CD8-positive, alpha-beta memory T cell (primary cell): ENCODE data around the gene NAIF1. TPM values are rescaled to one million over a fixed set of nuclear protein-coding genes. Genes with fewer than 3 reads are reported as not detected.
A peak's percentile ranks its signal among the peaks of the same experiment; 100 is the strongest.
"Not testable (repeated sequence)": the region's sequence is repeated elsewhere in the genome, so short reads cannot be mapped to it uniquely, and the experiment has no call there.

Source experiments
- CTCF ChIA-PET: fragments of 350-600 bp; sonication (Branson Sonifier 250); formaldehyde crosslinking; loops from one replicate; lab custom pipeline; 2021; ENCODE audit warnings: antibody characterized with exemption; lab: Charles Lee
- POLR2A ChIA-PET: fragments of 350-600 bp; sonication (Branson Sonifier 250); formaldehyde crosslinking; loops from one replicate; lab custom pipeline; 2021; ENCODE audit warnings: antibody characterized with exemption; lab: Charles Lee
- DNase-seq, 5 donors: peaks; one replicate each; pipeline versions ENCODE4 v3.0.0 to v3.0.0-alpha.2; 2020 to 2022; ENCODE audit warnings: mixed read lengths in 1 of 5
- H3K27ac ChIP-seq: one replicate; pipeline ENCODE4 v1.7.0; 2013; ENCODE audit warnings: low read depth, mild to moderate bottlenecking, low read length, moderate library complexity
- H3K27me3 ChIP-seq: 2 replicates; pipeline ENCODE4 v1.7.0; 2013; ENCODE audit warnings: low read length, mild to moderate bottlenecking; ENCODE audit not compliant: insufficient read depth, poor library complexity, severe bottlenecking
- H3K36me3 ChIP-seq: 2 replicates; pipeline ENCODE4 v1.7.0; 2013; ENCODE audit warnings: mild to moderate bottlenecking, low read length, moderate library complexity; ENCODE audit not compliant: insufficient read depth
- H3K4me1 ChIP-seq: 2 replicates; pipeline ENCODE4 v1.7.0; 2013; ENCODE audit warnings: mild to moderate bottlenecking, low read length, moderate library complexity; ENCODE audit not compliant: insufficient read depth
- H3K4me3 ChIP-seq: 2 replicates; pipeline ENCODE4 v1.7.0; 2013; ENCODE audit warnings: mild to moderate bottlenecking, low read length
- H3K9me3 ChIP-seq: 2 replicates; pipeline ENCODE4 v1.7.0; 2013; ENCODE audit warnings: mild to moderate bottlenecking, low read length
- H3K27ac Mint-ChIP-seq, 8 donors: one replicate each; pipeline ENCODE4 v1.8.0; 2020 to 2021; ENCODE audit warnings: mixed read lengths in 8 of 8, mild to moderate bottlenecking in 6 of 8, inconsistent platforms in 3 of 8, moderate library complexity in 3 of 8
- H3K27me3 Mint-ChIP-seq, 2 donors: one replicate each; pipeline ENCODE4 v1.8.0; 2020 to 2021; ENCODE audit warnings: mixed read lengths in 2 of 2, mild to moderate bottlenecking in 1 of 2, moderate library complexity in 1 of 2
- H3K36me3 Mint-ChIP-seq, 3 donors: one replicate each; pipeline ENCODE4 v1.8.0; 2020 to 2021; ENCODE audit warnings: mixed read lengths in 3 of 3, inconsistent platforms in 1 of 3, mild to moderate bottlenecking in 1 of 3
- H3K4me1 Mint-ChIP-seq, 3 donors: one replicate each; pipeline ENCODE4 v1.8.0; 2020 to 2021; ENCODE audit warnings: mixed read lengths in 3 of 3, inconsistent platforms in 1 of 3, mild to moderate bottlenecking in 1 of 3
- H3K4me3 Mint-ChIP-seq, 7 donors: one replicate each; pipeline ENCODE4 v1.8.0; 2020 to 2021; ENCODE audit warnings: mixed read lengths in 7 of 7, mild to moderate bottlenecking in 6 of 7, moderate library complexity in 4 of 7, inconsistent platforms in 2 of 7
- H3K9me3 Mint-ChIP-seq, 5 donors: one replicate each; pipeline ENCODE4 v1.8.0; 2020 to 2022; ENCODE audit warnings: mixed read lengths in 5 of 5, mild to moderate bottlenecking in 3 of 5, moderate library complexity in 2 of 5, inconsistent platforms in 1 of 5
- polyA plus RNA-seq: library from polyadenylated mRNA; unstranded; fragments of 300-500 nt; fragmentation: Illumina TruSeq; gene quantifications from one replicate; pipeline ENCODE4 v1.2.3, GENCODE V29; 2021
- total RNA-seq, 2 experiments: library from RNA; stranded (reverse); gene quantifications; one replicate each; pipeline ENCODE4 v1.2.3, GENCODE V29; 2021

The NAIF1 gene
- total and polyA plus RNA-seq, 3 experiments from 2014 or later = 13.1 to 14.0 (median 13.5) TPM

DNA sequence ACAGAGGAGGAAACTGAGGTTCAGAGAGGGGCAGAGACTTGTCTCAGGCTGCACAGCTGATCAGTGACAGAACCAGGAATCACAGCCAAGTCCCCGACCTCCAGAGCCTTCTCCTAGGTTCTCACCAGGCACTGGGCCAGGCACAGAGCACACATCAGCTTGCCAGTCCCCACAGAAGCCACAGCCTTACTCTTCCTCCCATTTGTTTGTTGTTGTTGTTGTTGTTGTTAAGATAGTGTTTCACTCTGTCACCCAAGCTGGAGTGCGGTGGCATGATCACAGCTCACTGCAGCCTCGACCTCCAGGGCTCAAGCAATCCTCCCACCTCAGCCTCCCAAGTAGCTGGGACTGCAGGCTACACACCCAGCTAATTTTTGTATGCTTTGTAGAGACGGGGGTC, 41.4 kb downstream of the NAIF1 start:
- Histone ChIP-seq H3K27me3 (no peaks in the 10 kb centered on the region), H3K4me3 (peak overlapping the region; percentile 18), H3K36me3 (no peaks in the 10 kb centered on the region), H3K4me1 (peaks cover 93% of the 10 kb centered on the region), H3K27ac (peak overlapping the region; percentile 84), H3K9me3 (no peaks in the 10 kb centered on the region)
- Mint-ChIP-seq H3K9me3 (no peaks in the 10 kb centered on the region), H3K4me1 (peaks cover 86 to 96% (median 91%) of the 10 kb centered on the region in 3 donors), H3K27me3 (no peaks in the 10 kb centered on the region), H3K4me3 (peak overlapping the region; percentile 72 to 90 (median 80)), H3K36me3 (peaks cover 0 to under 1% (median 0%) of the 10 kb centered on the region in 3 donors), H3K27ac (peak overlapping the region; percentile 96 to 99 (median 98))
- ChIA-PET POLR2A (interaction anchor here (0.7 to 3.4 kb wide), 8 partner anchors 9 to 95 kb away, joined by 3 to 29 read pairs (median 8); partner anchors contain the start of genes EEIG1, NAIF1 and PIP5KL1), CTCF (interaction anchor here (1.2 to 18.2 kb wide), 9 partner anchors 9 to 73 kb away, joined by 3 to 485 read pairs (median 5); partner anchors contain the start of genes EEIG1 and NAIF1)
- peak in 2 of 5 donors; percentile 12 to 55 for DNase-seq

DNA sequence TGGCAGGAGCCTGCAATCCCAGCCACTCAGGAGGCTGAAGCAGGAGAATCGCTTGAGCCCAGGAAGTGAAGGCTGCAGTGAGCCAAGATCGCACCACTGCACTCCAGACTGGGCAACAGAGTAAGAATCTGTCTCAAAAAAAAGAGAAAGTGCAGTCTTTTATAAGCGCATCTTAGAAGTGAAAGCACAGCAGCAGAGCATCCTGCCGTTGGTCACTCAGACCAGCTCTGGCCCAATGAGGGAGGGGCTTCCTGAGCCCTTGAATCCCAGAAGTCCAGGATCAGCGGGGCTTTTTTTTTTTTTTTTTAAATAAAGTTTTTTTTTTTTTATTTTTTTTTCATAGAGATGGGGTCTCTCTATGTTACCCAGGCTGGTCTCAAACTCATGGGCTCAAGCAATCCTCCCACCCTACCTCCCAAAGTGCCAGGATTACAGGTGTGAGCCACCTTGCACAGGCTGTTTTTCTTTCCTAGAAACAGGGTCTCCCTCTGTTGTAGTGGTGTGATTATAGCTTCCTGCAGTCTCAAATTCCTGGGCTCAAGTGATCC, 42.3 kb downstream of the NAIF1 start:
- H3K4me3 Mint-ChIP-seq = peak overlapping the region; percentile 62 to 81 (median 77)
- POLR2A ChIA-PET = interaction anchor here (0.6 to 3.4 kb wide), 6 partner anchors 10 to 81 kb away, joined by 3 to 29 read pairs (median 8); partner anchors contain the start of genes EEIG1 and NAIF1
- Histone ChIP-seq H3K27me3 (no peaks in the 10 kb centered on the region), H3K27ac (no peak overlapping the region), H3K4me3 (peak overlapping the region; percentile 18), H3K4me1 (peaks cover 88% of the 10 kb centered on the region), H3K9me3 (no peaks in the 10 kb centered on the region), H3K36me3 (no peaks in the 10 kb centered on the region)
- CTCF ChIA-PET = interaction anchor here (1.0 to 18.2 kb wide), 9 partner anchors 8 to 93 kb away, joined by 3 to 485 read pairs (median 4); partner anchors contain the start of genes EEIG1 and NAIF1
- peak overlapping the region; percentile 96 to 99 (median 98) for H3K27ac Mint-ChIP-seq
- H3K36me3 Mint-ChIP-seq = no peaks in the 10 kb centered on the region
- H3K4me1 Mint-ChIP-seq = peaks cover 84 to 97% (median 88%) of the 10 kb centered on the region in 3 donors
- no peaks in the 10 kb centered on the region for H3K9me3 Mint-ChIP-seq
- H3K27me3 Mint-ChIP-seq = no peaks in the 10 kb centered on the region
- DNase-seq = no peak

DNA sequence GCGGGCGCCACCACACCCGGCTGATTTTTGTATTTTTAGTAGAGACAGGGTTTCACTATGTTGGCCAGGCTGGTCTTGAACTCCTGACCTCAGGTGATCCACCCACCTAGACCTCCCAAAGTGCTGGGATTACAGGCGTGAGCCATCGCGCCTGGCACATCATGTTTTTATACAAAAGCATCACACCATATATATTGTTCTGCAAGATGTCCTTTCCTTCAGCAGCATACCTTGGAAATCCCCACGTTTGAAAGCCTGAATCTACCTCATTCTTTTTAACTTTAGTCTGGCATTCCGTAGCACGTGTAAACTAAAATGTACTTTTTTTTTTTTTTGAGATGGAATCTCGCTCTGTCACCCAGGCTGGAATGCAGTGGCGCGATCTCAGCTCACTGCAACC, 43.4 kb downstream of the NAIF1 start:
- POLR2A ChIA-PET = interaction anchor here (0.6 kb wide), 1 partner anchor 46 kb away, joined by 4 read pairs; no protein-coding TSS in a partner anchor
- not testable (repeated sequence) for H3K27me3 Mint-ChIP-seq, H3K9me3 Mint-ChIP-seq, H3K36me3 ChIP-seq, H3K9me3 ChIP-seq, H3K27me3 ChIP-seq, H3K27ac ChIP-seq, H3K36me3 Mint-ChIP-seq, H3K4me3 ChIP-seq
- H3K4me3 Mint-ChIP-seq = peak overlapping the region; percentile 17 to 63 (median 34)
- DNase-seq = peak in 1 of 5 donors; percentile 56
- peak overlapping the region; percentile 66 to 98 (median 92) for H3K27ac Mint-ChIP-seq
- CTCF ChIA-PET = interaction anchor here (1.4 to 18.2 kb wide), 2 partner anchors 16 to 71 kb away, joined by 3 to 485 read pairs; no protein-coding TSS in a partner anchor
- peaks cover 80 to 92% (median 82%) of the 10 kb centered on the region in 3 donors for H3K4me1 Mint-ChIP-seq
- peaks cover 77% of the 10 kb centered on the region for H3K4me1 ChIP-seq

DNA sequence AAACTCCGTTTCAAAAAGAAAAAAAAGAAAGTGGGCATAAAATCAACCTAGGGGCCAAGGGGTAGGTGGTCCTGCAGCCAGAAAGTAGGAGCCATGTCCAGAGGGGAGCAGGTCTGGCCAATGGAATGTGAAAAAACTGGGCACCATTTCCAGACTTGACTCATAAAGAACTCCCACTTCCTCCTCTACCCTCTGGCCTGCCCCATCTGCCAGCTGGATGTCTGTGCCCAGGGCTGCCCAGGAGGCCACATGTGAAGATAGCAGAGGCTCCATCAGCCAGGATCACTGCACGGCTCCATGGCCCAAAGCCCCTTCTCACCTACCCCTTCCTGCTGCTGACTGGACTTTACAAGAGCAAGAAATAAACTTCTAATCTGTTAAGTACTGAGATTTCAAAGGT, 44.2 kb downstream of the NAIF1 start:
- Mint-ChIP-seq H3K27ac (peak overlapping the region; percentile 84 to 98 (median 92)), H3K4me3 (peak overlapping the region; percentile 22 to 67 (median 54)), H3K27me3 (no peaks in the 10 kb centered on the region), H3K4me1 (peaks cover 72 to 84% (median 74%) of the 10 kb centered on the region in 3 donors), H3K9me3 (no peaks in the 10 kb centered on the region), H3K36me3 (no peaks in the 10 kb centered on the region)
- ChIA-PET POLR2A (interaction anchor here (0.6 to 1.4 kb wide), 3 partner anchors 16 to 45 kb away, joined by 3 to 6 read pairs (median 4); no protein-coding TSS in a partner anchor), CTCF (interaction anchor here (0.9 to 18.2 kb wide), 3 partner anchors 10 to 70 kb away, joined by 4 to 485 read pairs (median 6); no protein-coding TSS in a partner anchor)
- no peaks in the 10 kb centered on the region for H3K9me3 ChIP-seq
- no peak for DNase-seq
- no peak overlapping the region for H3K27ac ChIP-seq
- H3K4me1 ChIP-seq = peaks cover 74% of the 10 kb centered on the region
- H3K36me3 ChIP-seq = no peaks in the 10 kb centered on the region
- no peak overlapping the region for H3K4me3 ChIP-seq
- no peaks in the 10 kb centered on the region for H3K27me3 ChIP-seq

DNA sequence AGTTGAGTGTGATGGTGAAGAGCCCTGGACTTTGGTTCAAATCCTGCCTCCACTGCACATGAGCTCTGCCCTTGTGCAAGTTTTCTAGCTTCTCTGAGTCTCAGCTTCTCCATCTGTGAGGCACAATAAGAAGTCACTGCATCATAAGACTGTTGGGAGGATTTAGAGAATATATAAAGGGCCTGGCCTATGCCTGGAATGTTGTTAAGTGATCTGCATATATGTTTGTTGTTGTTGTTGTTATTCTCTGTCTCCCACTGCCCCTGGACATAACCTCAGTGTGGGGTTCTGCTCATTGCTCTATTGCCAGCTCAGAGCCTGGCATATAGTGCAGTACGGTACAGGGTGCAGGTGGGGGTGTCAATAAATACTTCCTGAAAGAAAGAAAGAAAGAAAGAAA, 46.0 kb downstream of the NAIF1 start:
- Mint-ChIP-seq H3K27ac (peak overlapping the region; percentile 77 to 98 (median 92)), H3K4me1 (peaks cover 54 to 70% (median 56%) of the 10 kb centered on the region in 3 donors), H3K4me3 (peak overlapping the region in 3 of 7 donors; percentile 37 to 69 (median 69)), H3K36me3 (no peaks in the 10 kb centered on the region), H3K9me3 (no peaks in the 10 kb centered on the region), H3K27me3 (no peaks in the 10 kb centered on the region)
- DNase-seq = no peak
- Histone ChIP-seq H3K27me3 (no peaks in the 10 kb centered on the region), H3K4me3 (no peak overlapping the region), H3K9me3 (no peaks in the 10 kb centered on the region), H3K36me3 (no peaks in the 10 kb centered on the region), H3K27ac (no peak overlapping the region), H3K4me1 (peaks cover 57% of the 10 kb centered on the region)
- ChIA-PET CTCF (interaction anchor here (1.2 to 1.8 kb wide), 3 partner anchors 10 to 65 kb away, joined by 3 to 10 read pairs (median 3); no protein-coding TSS in a partner anchor), POLR2A (interaction anchor here (0.7 kb wide), 1 partner anchor 12 kb away, joined by 4 read pairs; no protein-coding TSS in a partner anchor)

DNA sequence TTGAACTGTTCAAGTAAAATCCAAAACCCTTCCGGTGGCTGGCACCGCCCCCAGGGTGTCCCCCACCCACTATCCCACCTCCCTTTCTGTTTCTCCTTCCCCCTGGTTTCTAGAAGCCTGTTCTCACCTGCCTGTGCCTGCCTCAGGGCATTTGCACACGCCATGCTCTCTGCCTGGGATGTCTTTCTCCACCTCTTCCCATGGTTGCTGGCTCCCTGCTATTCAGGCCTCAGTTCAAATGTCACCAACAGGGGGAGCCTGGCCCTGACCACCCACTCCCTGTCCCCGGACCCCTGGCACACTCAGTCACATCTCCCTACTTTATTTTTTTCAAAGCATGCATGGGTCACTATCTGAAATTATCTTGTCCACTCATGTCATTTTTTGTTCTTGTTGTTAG, 46.4 kb downstream of the NAIF1 start:
- no peak overlapping the region for H3K4me3 Mint-ChIP-seq
- DNase-seq = no peak
- H3K27ac Mint-ChIP-seq = peak overlapping the region; percentile 77 to 98 (median 92)
- Histone ChIP-seq H3K9me3 (no peaks in the 10 kb centered on the region), H3K27me3 (no peaks in the 10 kb centered on the region), H3K4me3 (no peak overlapping the region), H3K36me3 (no peaks in the 10 kb centered on the region), H3K4me1 (peaks cover 53% of the 10 kb centered on the region), H3K27ac (no peak overlapping the region)
- H3K4me1 Mint-ChIP-seq = peaks cover 50 to 66% (median 52%) of the 10 kb centered on the region in 3 donors
- POLR2A ChIA-PET = interaction anchor here (0.7 to 1.0 kb wide), 2 partner anchors 11 kb away, joined by 3 to 4 read pairs; no protein-coding TSS in a partner anchor
- no peaks in the 10 kb centered on the region for H3K27me3 Mint-ChIP-seq
- CTCF ChIA-PET = interaction anchor here (1.0 to 1.8 kb wide), 4 partner anchors 10 to 65 kb away, joined by 3 to 10 read pairs (median 3); no protein-coding TSS in a partner anchor
- no peaks in the 10 kb centered on the region for H3K36me3 Mint-ChIP-seq
- no peaks in the 10 kb centered on the region for H3K9me3 Mint-ChIP-seq

DNA sequence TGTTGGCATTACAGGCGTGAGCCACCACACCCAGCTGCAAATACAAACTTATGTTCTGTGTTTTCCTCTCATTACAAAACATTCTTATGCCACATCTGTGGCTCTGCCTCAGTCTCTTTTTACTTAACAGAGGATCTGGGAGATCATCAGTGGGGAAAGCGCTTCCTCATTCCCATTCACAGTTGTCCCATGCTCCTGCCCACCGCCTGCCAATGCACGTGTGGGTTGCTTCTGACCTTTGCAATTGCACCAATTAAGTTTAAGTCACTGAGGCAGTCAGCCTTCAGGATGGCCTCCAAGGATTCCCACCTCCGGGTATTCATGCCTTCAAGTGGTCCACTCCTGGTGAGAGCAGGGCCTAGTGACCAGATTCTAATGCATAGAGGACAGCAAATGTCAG, 51.4 kb downstream of the NAIF1 start:
- no peak for DNase-seq
- H3K9me3 Mint-ChIP-seq = no peaks in the 10 kb centered on the region
- H3K4me3 Mint-ChIP-seq = no peak overlapping the region
- H3K4me3 ChIP-seq = no peak overlapping the region
- CTCF ChIA-PET = interaction anchor here (0.5 to 1.5 kb wide), 2 partner anchors 63 to 64 kb away, joined by 3 to 4 read pairs; no protein-coding TSS in a partner anchor
- H3K27ac Mint-ChIP-seq = peak overlapping the region in 1 of 8 donors; percentile 9
- H3K27me3 ChIP-seq = no peaks in the 10 kb centered on the region
- H3K36me3 Mint-ChIP-seq = no peaks in the 10 kb centered on the region
- H3K27me3 Mint-ChIP-seq = no peaks in the 10 kb centered on the region
- H3K36me3 ChIP-seq = no peaks in the 10 kb centered on the region
- peaks cover 11% of the 10 kb centered on the region for H3K4me1 ChIP-seq
- no peaks in the 10 kb centered on the region for H3K9me3 ChIP-seq
- H3K27ac ChIP-seq = no peak overlapping the region
- POLR2A ChIA-PET = no interaction called here
- H3K4me1 Mint-ChIP-seq = peaks cover 8 to 27% (median 9%) of the 10 kb centered on the region in 3 donors
